ENCODE measurements around the gene COQ10B.

- no peak for TF ChIP-seq POLR2A (IDR thresholded peaks at IDR 0.05; ENCODE audit: low read length)
- no peak for TF ChIP-seq GATA1 (IDR thresholded peaks at IDR 0.05; ENCODE audit: low read depth, low read length)
Measured at GRCh38 chr2:197497326-197497725, 44.0 kb downstream of the COQ10B start.

All from erythroblast (primary cell).